ENCODE results near the gene LCE1A.

Gene LCE1A

DNA sequence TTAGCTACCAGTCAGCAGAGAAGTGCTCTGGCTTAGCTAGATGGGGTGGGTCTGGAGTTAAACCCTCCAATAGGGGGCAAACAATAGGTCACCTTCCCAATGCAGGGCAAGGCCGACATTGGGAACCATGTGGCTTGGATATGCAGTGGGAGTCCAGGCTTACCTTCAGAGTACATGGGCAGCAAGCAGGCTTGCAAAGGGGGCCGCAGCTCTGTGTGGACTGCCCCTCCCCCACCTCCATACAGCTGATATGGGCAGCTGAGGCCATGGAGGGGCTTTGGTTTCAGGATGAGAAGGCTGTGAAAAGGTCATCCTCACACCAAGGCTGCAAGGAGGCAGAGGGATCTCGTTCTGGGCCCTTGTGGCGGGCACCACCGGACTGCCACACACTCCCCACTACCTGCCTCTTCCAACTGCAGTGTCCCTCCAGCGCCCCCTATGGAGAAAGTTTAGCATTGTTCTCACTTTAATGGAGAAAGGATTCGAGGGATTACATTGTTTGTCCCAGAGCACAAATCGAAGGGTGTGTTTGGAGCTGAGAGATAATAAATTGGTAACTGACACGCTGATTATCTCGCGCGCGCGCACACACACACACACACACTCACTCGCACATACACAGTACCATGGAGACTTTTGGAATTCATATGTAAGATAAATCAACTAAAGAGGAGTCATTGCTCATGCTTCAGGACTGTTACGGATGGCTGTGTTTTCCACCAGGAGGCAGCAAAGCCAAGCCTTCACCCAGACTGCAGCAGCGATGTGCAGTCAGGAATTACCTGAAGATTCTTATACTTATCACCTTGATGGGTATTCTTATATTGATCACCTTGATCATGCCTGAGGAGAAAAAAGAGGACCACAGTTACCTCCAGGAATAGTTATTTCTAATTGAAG lies 43.8 kb downstream of the LCE1A start:
- DNase-seq = no peak

DNA sequence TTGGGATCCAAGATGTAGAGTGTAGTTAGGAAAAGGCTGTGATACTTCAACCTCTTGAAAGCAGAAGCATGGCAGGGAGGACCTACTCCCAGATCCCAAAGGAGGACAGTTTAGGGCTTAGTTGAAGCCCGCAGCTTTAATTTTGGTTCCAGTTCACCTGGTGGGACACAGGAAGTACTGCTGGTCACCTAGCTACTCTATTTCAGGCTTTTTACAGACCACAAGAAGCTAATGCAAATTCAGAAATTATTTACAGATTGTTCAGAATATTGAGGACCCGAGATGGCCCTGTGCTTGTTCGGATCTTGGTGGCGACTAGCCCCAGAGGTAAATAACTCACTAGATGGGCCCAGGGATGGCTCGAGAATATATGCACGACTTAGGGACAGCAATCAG lies 44.5 kb downstream of the LCE1A start:
- no peak for DNase-seq

DNA sequence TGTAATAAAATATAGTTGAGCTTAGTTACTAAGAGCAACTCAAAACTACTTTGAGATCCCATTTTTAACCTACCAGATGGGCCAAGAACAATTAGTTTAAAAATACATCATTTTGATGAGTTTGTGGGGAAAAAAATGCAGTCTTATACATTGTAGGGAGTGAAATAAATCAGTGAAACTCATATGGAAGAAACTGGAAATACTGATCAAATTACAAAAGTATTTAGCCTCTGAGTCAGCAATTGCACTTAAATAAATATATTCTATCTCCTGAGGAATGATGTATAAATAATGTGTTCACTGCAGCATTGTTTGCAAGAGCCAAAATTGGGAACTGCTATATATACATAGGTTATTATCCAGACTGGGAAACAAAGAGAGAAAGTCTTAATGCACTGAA lies 46.2 kb downstream of the LCE1A start:
- no peak for DNase-seq

DNA sequence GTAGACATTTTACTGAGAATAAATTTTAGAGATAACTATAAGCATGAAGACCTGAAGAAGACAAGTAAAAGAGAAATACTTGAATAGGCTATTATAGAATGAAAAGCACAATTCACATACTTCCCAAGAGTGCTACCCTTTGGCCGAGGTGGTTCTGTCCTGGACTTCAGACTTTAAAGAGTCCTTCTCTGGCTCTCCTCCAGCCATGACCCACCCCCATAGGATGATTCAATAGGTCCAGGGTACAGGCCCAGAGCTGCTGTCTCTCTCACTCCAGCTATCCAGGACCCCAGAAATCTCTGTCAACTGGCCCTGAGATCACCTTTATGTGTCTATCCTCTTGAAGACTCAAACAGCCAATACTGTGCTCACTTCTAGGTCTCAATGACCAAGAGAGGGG lies 49.6 kb downstream of the LCE1A start:
- no peak for DNase-seq

Measured in NCI-H526 treated with DMSO at 0.1 percent for 48 hours (cell line).